ENCODE measurements around the gene IDUA. TPM values are rescaled to one million over a fixed set of nuclear protein-coding genes. Genes with fewer than 3 reads are reported as not detected.

IDUA gene
- total and polyA plus RNA-seq, 7 donors, result 1.2 to 15.2 (median 7.3) TPM

DNA sequence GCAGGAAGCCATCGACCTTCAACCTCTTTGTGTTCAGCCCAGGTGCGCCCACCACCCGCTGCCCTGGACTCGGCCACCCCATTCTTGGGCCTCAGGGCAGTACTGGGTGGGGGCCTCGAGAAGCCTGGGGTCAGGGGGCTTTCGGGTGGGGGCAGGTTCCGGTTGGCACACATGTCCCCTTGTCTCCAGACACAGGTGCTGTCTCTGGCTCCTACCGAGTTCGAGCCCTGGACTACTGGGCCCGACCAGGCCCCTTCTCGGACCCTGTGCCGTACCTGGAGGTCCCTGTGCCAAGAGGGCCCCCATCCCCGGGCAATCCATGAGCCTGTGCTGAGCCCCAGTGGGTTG is 17.2 kb downstream of the IDUA start:
- no peak overlapping the region for H3K4me3 ChIP-seq
- no peaks in the 10 kb centered on the region for H3K36me3 ChIP-seq
- H3K27me3 ChIP-seq, result peaks cover 45 to 96% (median 82%) of the 10 kb centered on the region in 3 donors
- intact Hi-C loops (cut with DNase I), result no loop called here
- no peaks in the 10 kb centered on the region for H3K9me3 ChIP-seq
- peaks cover 0 to 25% (median 24%) of the 10 kb centered on the region in 4 donors for H3K4me1 ChIP-seq
- H3K27ac ChIP-seq, result no peak overlapping the region
- DNase-seq, result no peak
- WGBS, 2 donors, result 73 to 91% methylated on average over 13 of the region's 13 CpGs
- no peak for TF ChIP-seq POLR2AphosphoS5 (IDR thresholded peaks at IDR 0.05)
- TF ChIP-seq EP300 (IDR thresholded peaks at IDR 0.05), result no peak
- TF ChIP-seq, protein P1, sequence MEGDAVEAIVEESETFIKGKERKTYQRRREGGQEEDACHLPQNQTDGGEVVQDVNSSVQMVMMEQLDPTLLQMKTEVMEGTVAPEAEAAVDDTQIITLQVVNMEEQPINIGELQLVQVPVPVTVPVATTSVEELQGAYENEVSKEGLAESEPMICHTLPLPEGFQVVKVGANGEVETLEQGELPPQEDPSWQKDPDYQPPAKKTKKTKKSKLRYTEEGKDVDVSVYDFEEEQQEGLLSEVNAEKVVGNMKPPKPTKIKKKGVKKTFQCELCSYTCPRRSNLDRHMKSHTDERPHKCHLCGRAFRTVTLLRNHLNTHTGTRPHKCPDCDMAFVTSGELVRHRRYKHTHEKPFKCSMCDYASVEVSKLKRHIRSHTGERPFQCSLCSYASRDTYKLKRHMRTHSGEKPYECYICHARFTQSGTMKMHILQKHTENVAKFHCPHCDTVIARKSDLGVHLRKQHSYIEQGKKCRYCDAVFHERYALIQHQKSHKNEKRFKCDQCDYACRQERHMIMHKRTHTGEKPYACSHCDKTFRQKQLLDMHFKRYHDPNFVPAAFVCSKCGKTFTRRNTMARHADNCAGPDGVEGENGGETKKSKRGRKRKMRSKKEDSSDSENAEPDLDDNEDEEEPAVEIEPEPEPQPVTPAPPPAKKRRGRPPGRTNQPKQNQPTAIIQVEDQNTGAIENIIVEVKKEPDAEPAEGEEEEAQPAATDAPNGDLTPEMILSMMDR (IDR thresholded peaks at IDR 0.05), result no peak
- TF ChIP-seq POLR2A (IDR thresholded peaks at IDR 0.05), result no peak

DNA sequence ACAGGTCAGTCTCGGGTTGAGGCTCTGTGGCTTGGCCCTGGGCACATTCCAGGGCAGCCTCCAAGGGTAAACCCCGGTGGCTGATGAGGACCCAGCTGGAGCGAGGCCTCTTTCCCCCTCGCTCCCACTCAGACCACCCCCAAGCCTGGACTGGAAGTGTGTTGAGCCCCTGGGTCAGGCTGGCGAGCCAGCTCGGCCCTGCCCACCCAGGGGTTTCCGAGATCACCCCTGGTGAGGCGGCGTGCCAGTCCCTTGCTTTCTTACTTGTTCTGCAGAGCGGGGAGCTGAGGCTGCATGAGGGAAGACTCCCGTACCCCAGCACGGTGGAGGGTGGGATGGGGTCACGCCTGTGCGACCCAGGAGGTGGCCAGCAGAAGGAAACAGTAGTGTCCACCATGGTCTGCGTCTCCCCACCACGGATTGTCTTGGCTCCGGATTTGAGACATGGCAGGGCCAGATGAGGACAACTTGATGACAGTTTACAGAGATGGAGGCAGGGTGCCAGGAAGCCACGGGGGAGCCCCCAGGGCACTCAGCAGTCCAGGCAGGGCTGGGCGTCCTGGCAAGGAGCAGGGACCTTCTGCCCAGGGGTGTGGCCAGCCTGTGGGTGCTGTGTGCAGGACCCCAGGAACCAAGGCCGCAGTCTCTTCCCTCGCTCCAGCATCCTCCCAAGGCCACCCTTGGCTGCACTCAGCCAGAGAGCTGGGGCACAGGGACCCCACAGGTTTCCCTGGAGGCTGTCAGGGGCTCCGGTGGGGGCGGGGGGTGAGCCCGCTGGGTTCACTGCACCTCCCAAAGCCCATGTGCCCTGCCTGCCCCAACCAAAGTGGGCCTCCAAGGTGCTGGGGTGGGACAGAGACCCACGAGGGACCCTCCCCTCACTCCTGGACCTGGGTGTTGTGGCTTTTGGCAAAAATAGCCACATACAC is 18.0 kb downstream of the IDUA start:
- WGBS, 2 donors, result 62 to 80% methylated on average over 25 of the region's 25 CpGs
- H3K9me3 ChIP-seq, result no peaks in the 10 kb centered on the region
- no peak for TF ChIP-seq POLR2AphosphoS5 (IDR thresholded peaks at IDR 0.05)
- TF ChIP-seq EP300 (IDR thresholded peaks at IDR 0.05), result no peak
- TF ChIP-seq, protein P1 (IDR thresholded peaks at IDR 0.05), result no peak
- no peak for TF ChIP-seq POLR2A (IDR thresholded peaks at IDR 0.05)
- no peaks in the 10 kb centered on the region for H3K36me3 ChIP-seq
- peaks cover 0 to 29% (median 28%) of the 10 kb centered on the region in 4 donors for H3K4me1 ChIP-seq
- H3K27me3 ChIP-seq, result peaks cover 46 to 91% (median 82%) of the 10 kb centered on the region in 3 donors
- no peak overlapping the region for H3K27ac ChIP-seq
- intact Hi-C loops (cut with DNase I), result loop anchor here (5.0 kb wide), 1 partner anchor 73 kb away; the partner anchor contains the start of genes GAK and TMEM175
- H3K4me3 ChIP-seq, result no peak overlapping the region
- no peak for DNase-seq

DNA sequence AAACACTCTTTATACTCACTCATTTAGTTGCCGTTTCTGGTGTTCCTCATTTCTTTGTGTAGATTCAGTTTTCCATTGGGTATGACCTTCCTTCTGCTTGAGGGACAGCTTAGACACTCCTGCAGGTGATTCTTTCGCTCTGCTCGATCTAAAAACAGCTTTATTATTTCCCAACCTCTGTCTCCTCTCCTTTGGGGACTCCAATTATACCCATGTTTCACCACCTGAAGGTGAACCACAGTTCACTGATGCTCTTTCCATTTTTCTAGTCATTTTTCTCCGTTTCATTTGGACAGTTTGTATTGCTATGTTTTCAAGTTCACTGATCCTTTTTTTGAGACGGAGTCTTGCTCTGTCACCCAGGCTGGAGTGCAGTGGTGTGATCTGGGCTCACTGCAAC is 20.0 kb downstream of the IDUA start:
- peaks cover 0 to 41% (median 40%) of the 10 kb centered on the region in 4 donors for H3K4me1 ChIP-seq
- DNase-seq, result no peak
- TF ChIP-seq, protein P1 (IDR thresholded peaks at IDR 0.05), result no peak
- TF ChIP-seq POLR2A (IDR thresholded peaks at IDR 0.05) (no peak), POLR2AphosphoS5 (IDR thresholded peaks at IDR 0.05) (no peak), EP300 (IDR thresholded peaks at IDR 0.05) (no peak)
- H3K4me3 ChIP-seq, result no peak overlapping the region
- no peaks in the 10 kb centered on the region for H3K9me3 ChIP-seq
- 87 to 88% methylated on average over 5 of the region's 5 CpGs for WGBS, 2 donors
- H3K27ac ChIP-seq, result no peak overlapping the region
- peaks cover 33 to 71% (median 61%) of the 10 kb centered on the region in 3 donors for H3K27me3 ChIP-seq
- no peaks in the 10 kb centered on the region for H3K36me3 ChIP-seq
- intact Hi-C loops (cut with DNase I), result loop anchor here (5.0 kb wide), 1 partner anchor 75 kb away; the partner anchor contains the start of genes GAK and TMEM175

DNA sequence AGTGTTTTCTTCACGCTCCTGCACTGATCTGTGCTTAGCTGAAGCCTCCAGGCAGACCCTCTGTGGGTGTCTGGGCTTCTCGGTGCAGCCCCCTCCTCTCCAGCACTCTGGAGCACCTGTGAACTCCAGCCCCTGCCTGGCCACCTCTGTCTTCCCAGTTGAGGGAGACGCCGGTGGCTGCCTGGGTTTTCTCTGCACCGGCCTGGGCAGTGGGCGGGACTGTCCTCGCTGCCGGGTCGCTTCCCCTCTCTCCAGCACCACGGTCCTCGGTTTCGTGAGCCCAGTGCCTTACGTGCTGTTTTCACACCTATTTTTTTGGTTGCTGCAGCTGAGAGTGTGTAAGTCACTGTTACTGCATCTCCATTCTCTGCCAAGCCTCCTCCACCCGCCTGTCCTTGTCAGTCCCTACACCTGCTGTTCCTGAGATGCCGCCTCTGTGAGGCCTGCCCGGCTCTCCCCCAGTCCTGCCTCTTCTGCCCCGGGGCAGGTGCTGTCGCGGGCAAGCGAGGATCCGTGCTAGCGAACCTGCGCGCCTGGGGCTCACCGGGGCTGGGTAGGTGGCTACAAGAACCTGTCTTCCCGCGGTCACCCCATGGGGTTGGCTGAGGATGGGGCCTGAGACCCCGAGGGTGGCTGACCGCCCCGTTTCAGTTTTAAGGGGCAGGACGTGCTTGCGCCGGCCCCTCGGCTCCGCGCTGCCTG is 22.1 kb downstream of the IDUA start:
- Histone ChIP-seq H3K4me3 (peak overlapping the region; percentile 58 to 74 (median 68)), H3K4me1 (peaks cover 0 to 34% (median 32%) of the 10 kb centered on the region in 4 donors), H3K36me3 (no peaks in the 10 kb centered on the region), H3K27ac (peak overlapping the region in 2 of 4 donors; percentile 63 to 65), H3K9me3 (no peaks in the 10 kb centered on the region), H3K27me3 (peaks cover 12 to 49% (median 40%) of the 10 kb centered on the region in 3 donors)
- 1 to 3% methylated on average over 36 of the region's 36 CpGs for WGBS, 2 donors
- intact Hi-C loops (cut with DNase I), result loop anchor here (2.0 to 5.0 kb wide), 2 partner anchors 36 to 77 kb away; partner anchors contain the start of genes DGKQ, GAK and TMEM175
- peak; percentile 79 for DNase-seq
- TF ChIP-seq POLR2A (IDR thresholded peaks at IDR 0.05) (no peak), POLR2AphosphoS5 (IDR thresholded peaks at IDR 0.05) (no peak), EP300 (IDR thresholded peaks at IDR 0.05) (no peak)
- TF ChIP-seq, protein P1 (IDR thresholded peaks at IDR 0.05), result no peak
